Esophagus (tissue), 2 donors: ENCODE results near the gene ABCA7. TPM values are rescaled to one million over a fixed set of nuclear protein-coding genes. Genes with fewer than 3 reads are reported as not detected.

Experiments
- H3K27ac ChIP-seq, 2 donors: one replicate each; pipeline ENCODE4 v1.5.1; 2013; ENCODE audit warnings: low read depth in 2 of 2, mild to moderate bottlenecking in 2 of 2, inconsistent platforms in 1 of 2, low read length in 1 of 2, moderate library complexity in 1 of 2
- H3K27me3 ChIP-seq, 2 donors: one replicate each; pipeline ENCODE4 v1.6.1; 2013; ENCODE audit warnings: low read length in 2 of 2, control low read depth in 1 of 2, mild to moderate bottlenecking in 1 of 2; ENCODE audit not compliant: insufficient read depth in 2 of 2, control insufficient read depth in 1 of 2
- H3K36me3 ChIP-seq, 2 donors: one replicate each; pipeline ENCODE4 v1.6.1; 2013; ENCODE audit warnings: low read length in 1 of 2; ENCODE audit not compliant: control insufficient read depth in 2 of 2, insufficient read depth in 2 of 2
- H3K4me1 ChIP-seq, 2 donors: one replicate each; pipeline ENCODE4 v1.6.1; 2013; ENCODE audit warnings: low read length in 1 of 2; ENCODE audit not compliant: control insufficient read depth in 2 of 2, insufficient read depth in 2 of 2
- H3K4me3 ChIP-seq, 2 donors: one replicate each; pipeline ENCODE4 v1.5.1; 2013; ENCODE audit warnings: low read length in 2 of 2, mild to moderate bottlenecking in 2 of 2, low read depth in 1 of 2, moderate library complexity in 1 of 2
- H3K9me3 ChIP-seq, 2 donors: one replicate each; pipeline ENCODE4 v1.6.1; 2013; ENCODE audit warnings: mild to moderate bottlenecking in 2 of 2, low read depth in 1 of 2, low read length in 1 of 2, moderate library complexity in 1 of 2; ENCODE audit not compliant: control insufficient read depth in 2 of 2, insufficient read depth in 1 of 2
- WGBS, 2 donors: extraction: QIAGEN DNeasy Blood & Tissue Kit; methylation state at CpG; one replicate each; pipeline ENCODE4 v1.1.7; 2013; 5-methylcytosine and 5-hydroxymethylcytosine counted together
- polyA plus RNA-seq, 2 donors: library from polyadenylated mRNA; stranded (reverse); fragments of 200-250 nt; gene quantifications; one replicate each; pipeline ENCODE4 v1.2.3, GENCODE V29; 2013
- donor health status: healthy with polysubstance abuse.
- donor health status: Bipolar disorder and iron deficiency.

Gene ABCA7
- polyA plus RNA-seq, 2 donors = 11.4 to 26.4 TPM

- Histone ChIP-seq H3K27me3 (no peaks in the 10 kb centered on the region), H3K36me3 (peaks cover 0 to 48% of the 10 kb centered on the region in 2 donors), H3K27ac (no peak overlapping the region), H3K9me3 (no peaks in the 10 kb centered on the region), H3K4me1 (peaks cover 6 to 12% of the 10 kb centered on the region in 2 donors), H3K4me3 (no peak overlapping the region)
- 89 to 91% methylated on average over 38 of the region's 38 CpGs for WGBS, 2 donors
Observed at GRCh38 chr19:1090731-1091543, 51.0 kb downstream of the ABCA7 start.

GRCh38 chr19:1091544-1092175, 51.8 kb downstream of the ABCA7 start:
- Histone ChIP-seq H3K27ac (no peak overlapping the region), H3K4me1 (peaks cover 6 to 12% of the 10 kb centered on the region in 2 donors), H3K4me3 (no peak overlapping the region), H3K36me3 (peaks cover 0 to 43% of the 10 kb centered on the region in 2 donors), H3K9me3 (no peaks in the 10 kb centered on the region), H3K27me3 (no peaks in the 10 kb centered on the region)
- WGBS, 2 donors = 88 to 89% methylated on average over 27 of the region's 27 CpGs

- no peak overlapping the region for H3K4me3 ChIP-seq
- 84 to 87% methylated on average over 14 to 15 of the region's 15 CpGs for WGBS, 2 donors
- peaks cover 0 to 33% of the 10 kb centered on the region in 2 donors for H3K36me3 ChIP-seq
- H3K9me3 ChIP-seq = no peaks in the 10 kb centered on the region
- H3K4me1 ChIP-seq = peaks cover 6 to 12% of the 10 kb centered on the region in 2 donors
- H3K27ac ChIP-seq = no peak overlapping the region
- H3K27me3 ChIP-seq = no peaks in the 10 kb centered on the region
Observed at GRCh38 chr19:1093330-1093729, 53.4 kb downstream of the ABCA7 start.

- Histone ChIP-seq H3K4me1 (peaks cover 6 to 15% of the 10 kb centered on the region in 2 donors), H3K4me3 (peak overlapping the region; percentile 79 to 92), H3K27me3 (no peaks in the 10 kb centered on the region), H3K36me3 (peaks cover 0 to 27% of the 10 kb centered on the region in 2 donors), H3K9me3 (no peaks in the 10 kb centered on the region), H3K27ac (peak overlapping the region in 1 of 2 donors; percentile 6)
- WGBS, 2 donors = 57% methylated on average over 32 of the region's 32 CpGs
Observed at GRCh38 chr19:1093811-1094553, 54.1 kb downstream of the ABCA7 start.

GRCh38 chr19:1094655-1094977, 54.7 kb downstream of the ABCA7 start:
- WGBS, 2 donors = 1 to 2% methylated on average over 18 to 19 of the region's 19 CpGs
- peaks cover 0 to 21% of the 10 kb centered on the region in 2 donors for H3K36me3 ChIP-seq
- no peaks in the 10 kb centered on the region for H3K27me3 ChIP-seq
- peaks cover 8 to 19% of the 10 kb centered on the region in 2 donors for H3K4me1 ChIP-seq
- peak overlapping the region; percentile 79 to 92 for H3K4me3 ChIP-seq
- no peaks in the 10 kb centered on the region for H3K9me3 ChIP-seq
- H3K27ac ChIP-seq = peak overlapping the region; percentile 72 to 79

- 0% methylated on average over 79 to 81 of the region's 81 CpGs for WGBS, 2 donors
- peaks cover 8 to 19% of the 10 kb centered on the region in 2 donors for H3K4me1 ChIP-seq
Observed at GRCh38 chr19:1094978-1095701, 55.2 kb downstream of the ABCA7 start, which contains the start of gene POLR2E. TSS of gene POLR2E (minus strand) at chr19:1095375. CDS start at chr19:1095315, 60 bp downstream.

GRCh38 chr19:1097810-1098176, 57.9 kb downstream of the ABCA7 start:
- Histone ChIP-seq H3K4me1 (peaks cover 8 to 22% of the 10 kb centered on the region in 2 donors), H3K27ac (peak overlapping the region; percentile 74 to 76), H3K27me3 (no peaks in the 10 kb centered on the region), H3K36me3 (peaks cover 0 to 2% of the 10 kb centered on the region in 2 donors), H3K9me3 (no peaks in the 10 kb centered on the region), H3K4me3 (no peak overlapping the region)
- 72 to 77% methylated on average over 7 of the region's 7 CpGs for WGBS, 2 donors

More at GRCh38 chr19:1094978-1095701, 55.2 kb downstream of the ABCA7 start, which contains the start of gene POLR2E:
- no peaks in the 10 kb centered on the region for H3K9me3 ChIP-seq
- peak within 1 kb of the TSS; percentile 79 to 92 for H3K4me3 ChIP-seq
- H3K36me3 ChIP-seq = peaks cover 0 to 21% of the 10 kb centered on the region in 2 donors
- peak within 1 kb of the TSS; percentile 72 to 79 for H3K27ac ChIP-seq
- H3K27me3 ChIP-seq = no peaks in the 10 kb centered on the region

GRCh38 chr19:1098177-1099051, 58.5 kb downstream of the ABCA7 start:
- no peak overlapping the region for H3K4me3 ChIP-seq
- H3K4me1 ChIP-seq = peaks cover 8 to 21% of the 10 kb centered on the region in 2 donors
- WGBS, 2 donors = 51 to 55% methylated on average over 15 of the region's 15 CpGs
- no peaks in the 10 kb centered on the region for H3K9me3 ChIP-seq
- H3K36me3 ChIP-seq = no peaks in the 10 kb centered on the region
- H3K27ac ChIP-seq = peak overlapping the region; percentile 76 to 94
- H3K27me3 ChIP-seq = no peaks in the 10 kb centered on the region
